Nephron progenitor cell (in vitro differentiated cells): ENCODE results near the gene ABCG1.

Source experiments
- DNase-seq: peaks from one replicate; pipeline ENCODE4 v3.0.0; 2021
- H3K27ac Mint-ChIP-seq: 2 replicates; pipeline ENCODE4 v1.8.0; 2021; ENCODE audit warnings: mild to moderate bottlenecking, moderate library complexity, mixed read lengths
- H3K27me3 Mint-ChIP-seq: 2 replicates; pipeline ENCODE4 v1.8.0; 2021; ENCODE audit warnings: mild to moderate bottlenecking, low read depth, mixed read lengths; ENCODE audit not compliant: poor library complexity
- H3K36me3 Mint-ChIP-seq: 2 replicates; pipeline ENCODE4 v1.8.0; 2021; ENCODE audit warnings: low read depth, mixed read lengths
- H3K4me1 Mint-ChIP-seq: 2 replicates; pipeline ENCODE4 v1.8.0; 2021; ENCODE audit warnings: mixed read lengths
- H3K4me3 Mint-ChIP-seq: 2 replicates; pipeline ENCODE4 v1.8.0; 2021; ENCODE audit warnings: mild to moderate bottlenecking, moderate library complexity, mixed read lengths
- H3K9me3 Mint-ChIP-seq: 2 replicates; pipeline ENCODE4 v1.8.0; 2021; ENCODE audit warnings: mild to moderate bottlenecking, moderate library complexity, mixed read lengths
- TF ChIP-seq, protein P1 (sequence below): fragments of 200-600 bp; sonication (generic); IDR thresholded peaks from 2 replicates; pipeline ENCODE4 v1.5.0; 2021; ENCODE audit warnings: antibody characterized with exemption

The ABCG1 gene

DNA sequence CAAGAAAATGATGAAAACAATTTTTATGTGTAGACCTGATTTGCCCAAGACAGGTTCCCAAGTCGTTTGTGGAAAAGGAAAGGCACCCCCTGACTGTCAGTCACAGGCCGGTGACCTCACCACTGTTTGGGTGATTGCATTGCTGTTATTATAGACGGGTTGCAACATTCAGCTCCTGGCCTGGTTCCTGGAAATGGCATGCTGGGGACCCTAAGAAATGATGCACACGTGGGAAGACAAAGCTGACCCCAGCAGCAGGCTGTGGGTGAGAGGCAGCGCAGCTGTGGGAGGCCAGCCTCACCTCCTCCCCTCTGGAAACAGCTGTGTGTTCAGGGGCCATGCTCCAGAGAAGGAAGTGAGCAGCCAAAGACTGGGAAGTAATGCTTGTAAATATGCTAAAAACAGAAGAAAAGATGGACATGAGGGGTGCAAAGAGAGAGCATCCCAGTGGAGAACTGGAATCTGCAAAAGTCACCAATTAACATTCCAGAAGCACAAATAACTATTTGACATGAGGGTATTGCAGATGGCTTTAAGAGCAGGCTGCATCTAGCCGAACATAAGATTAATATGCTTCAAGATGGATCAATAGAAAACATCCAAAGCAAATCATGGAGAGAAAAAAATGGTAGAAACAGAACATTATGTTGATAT, 23.4 kb upstream of the ABCG1 start:
- peaks cover 13% of the 10 kb centered on the region for H3K27me3 Mint-ChIP-seq
- no peak overlapping the region for H3K27ac Mint-ChIP-seq
- no peak overlapping the region for H3K4me3 Mint-ChIP-seq
- H3K36me3 Mint-ChIP-seq, result no peaks in the 10 kb centered on the region
- H3K4me1 Mint-ChIP-seq, result peaks cover 17% of the 10 kb centered on the region
- peaks cover 19% of the 10 kb centered on the region for H3K9me3 Mint-ChIP-seq
- no peak for DNase-seq
- TF ChIP-seq, protein P1, sequence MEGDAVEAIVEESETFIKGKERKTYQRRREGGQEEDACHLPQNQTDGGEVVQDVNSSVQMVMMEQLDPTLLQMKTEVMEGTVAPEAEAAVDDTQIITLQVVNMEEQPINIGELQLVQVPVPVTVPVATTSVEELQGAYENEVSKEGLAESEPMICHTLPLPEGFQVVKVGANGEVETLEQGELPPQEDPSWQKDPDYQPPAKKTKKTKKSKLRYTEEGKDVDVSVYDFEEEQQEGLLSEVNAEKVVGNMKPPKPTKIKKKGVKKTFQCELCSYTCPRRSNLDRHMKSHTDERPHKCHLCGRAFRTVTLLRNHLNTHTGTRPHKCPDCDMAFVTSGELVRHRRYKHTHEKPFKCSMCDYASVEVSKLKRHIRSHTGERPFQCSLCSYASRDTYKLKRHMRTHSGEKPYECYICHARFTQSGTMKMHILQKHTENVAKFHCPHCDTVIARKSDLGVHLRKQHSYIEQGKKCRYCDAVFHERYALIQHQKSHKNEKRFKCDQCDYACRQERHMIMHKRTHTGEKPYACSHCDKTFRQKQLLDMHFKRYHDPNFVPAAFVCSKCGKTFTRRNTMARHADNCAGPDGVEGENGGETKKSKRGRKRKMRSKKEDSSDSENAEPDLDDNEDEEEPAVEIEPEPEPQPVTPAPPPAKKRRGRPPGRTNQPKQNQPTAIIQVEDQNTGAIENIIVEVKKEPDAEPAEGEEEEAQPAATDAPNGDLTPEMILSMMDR, result no peak

DNA sequence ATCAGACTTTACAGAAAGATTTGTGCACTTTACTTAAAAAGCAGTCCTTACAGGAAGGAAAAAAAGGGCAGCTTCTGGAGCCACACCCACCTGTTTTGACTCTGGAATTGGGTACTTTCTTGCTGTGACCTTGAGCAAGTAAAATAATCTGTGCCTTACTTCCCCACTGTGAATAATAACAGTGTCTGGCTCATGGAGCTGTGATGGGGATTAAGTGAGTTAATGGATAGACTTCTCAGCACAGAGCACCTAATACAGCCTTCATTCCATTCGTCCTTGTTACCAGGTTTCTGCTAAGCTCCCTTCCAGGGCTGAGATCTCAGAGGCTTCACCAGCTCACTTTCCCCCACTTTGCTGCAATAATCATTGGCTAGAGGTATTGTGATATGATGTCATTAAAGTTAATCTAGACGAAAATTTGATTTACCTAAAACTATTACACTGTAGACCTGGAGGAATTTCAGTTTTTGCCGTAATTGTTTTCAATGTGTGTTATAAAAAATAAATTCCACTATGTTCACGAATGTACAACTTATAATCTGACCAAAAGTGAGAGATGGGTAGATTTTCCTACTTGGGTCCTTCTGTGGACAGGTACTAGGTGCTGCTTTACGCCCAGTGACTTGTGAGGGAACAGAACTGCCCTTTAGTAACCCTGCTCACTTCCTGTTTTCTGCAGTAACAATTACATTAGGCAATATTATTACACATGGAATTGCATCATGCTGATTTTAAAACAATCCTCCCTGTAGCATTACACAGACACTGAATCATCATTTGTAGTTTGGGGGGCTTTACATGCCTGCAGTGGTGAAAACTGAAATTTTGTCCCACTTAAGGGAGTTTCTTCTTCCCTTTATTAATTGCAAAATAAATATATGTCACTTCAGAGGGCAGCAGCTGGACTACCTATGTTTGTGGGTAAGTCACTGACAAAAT, 19.7 kb upstream of the ABCG1 start:
- no peak overlapping the region for H3K4me3 Mint-ChIP-seq
- H3K27ac Mint-ChIP-seq, result no peak overlapping the region
- TF ChIP-seq, protein P1, result no peak
- H3K36me3 Mint-ChIP-seq, result no peaks in the 10 kb centered on the region
- H3K27me3 Mint-ChIP-seq, result peaks cover 9% of the 10 kb centered on the region
- no peak for DNase-seq
- H3K4me1 Mint-ChIP-seq, result peaks cover 17% of the 10 kb centered on the region
- peaks cover 25% of the 10 kb centered on the region for H3K9me3 Mint-ChIP-seq

DNA sequence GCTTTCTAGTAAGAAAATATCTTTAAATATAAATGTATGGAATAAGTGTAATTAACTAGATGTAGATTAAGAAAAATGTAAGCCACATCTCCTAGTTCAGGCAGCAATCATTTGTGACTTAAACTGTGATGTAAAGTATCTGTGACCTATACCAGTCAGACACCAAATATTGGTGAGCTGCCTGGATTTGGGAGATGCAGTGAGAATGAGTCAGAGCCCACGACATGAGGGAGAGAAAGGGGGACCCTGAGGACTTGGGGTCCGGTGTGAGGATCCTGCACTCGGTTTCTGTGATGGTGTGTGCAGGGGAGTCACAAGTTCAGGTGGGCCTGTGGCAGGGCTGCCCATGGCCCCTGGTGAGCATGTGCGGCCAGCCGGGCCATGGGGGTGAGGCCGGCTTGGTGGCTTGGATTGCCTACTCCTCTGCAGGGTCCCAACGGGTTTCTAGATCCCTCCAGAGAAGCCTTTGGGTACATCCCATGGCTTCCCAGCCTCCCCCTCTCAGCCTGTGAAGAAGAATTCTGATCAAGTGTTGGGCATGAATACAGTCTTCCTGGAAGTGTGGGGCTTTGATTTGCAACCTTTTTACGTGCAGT, 19.0 kb upstream of the ABCG1 start:
- TF ChIP-seq, protein P1, result no peak
- Mint-ChIP-seq H3K36me3 (peaks cover 5% of the 10 kb centered on the region), H3K9me3 (peaks cover 32% of the 10 kb centered on the region), H3K27me3 (peaks cover 5% of the 10 kb centered on the region), H3K4me3 (no peak overlapping the region), H3K4me1 (peaks cover 17% of the 10 kb centered on the region), H3K27ac (no peak overlapping the region)
- no peak for DNase-seq

DNA sequence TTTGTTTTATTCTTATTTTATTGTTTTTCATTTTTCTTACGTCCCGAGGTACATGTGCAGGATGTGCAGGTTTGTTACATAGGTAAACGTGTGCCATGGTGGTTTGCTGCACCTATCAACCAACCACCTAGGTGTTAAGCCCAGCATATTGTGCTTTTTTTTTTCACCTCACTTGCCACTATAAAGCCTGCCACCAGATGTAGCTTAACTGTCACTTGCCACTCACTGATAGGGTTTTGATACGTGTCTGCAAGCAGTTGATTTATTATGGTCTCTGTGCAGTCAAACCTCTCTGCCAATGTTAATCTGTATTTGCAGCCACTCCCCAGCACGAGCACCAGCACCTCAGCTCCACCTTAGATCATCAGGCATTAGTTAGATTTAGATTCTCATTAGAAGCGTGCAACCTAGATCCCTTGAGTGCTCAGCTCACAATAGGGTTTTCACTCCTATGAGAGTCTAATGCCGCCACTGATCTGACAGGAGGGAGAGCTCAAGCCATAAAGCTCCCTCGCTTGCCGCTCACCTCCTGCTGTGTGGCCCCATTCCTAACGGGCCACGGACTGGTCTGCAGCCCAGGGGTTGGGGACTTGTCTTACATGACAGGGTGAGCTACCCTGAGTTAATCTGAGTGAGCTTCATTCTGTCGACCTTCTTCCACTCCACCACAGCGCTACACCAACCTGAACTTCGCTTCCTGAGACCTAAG, 17.9 kb upstream of the ABCG1 start:
- Mint-ChIP-seq H3K4me1 (peaks cover 17% of the 10 kb centered on the region), H3K9me3 (peaks cover 37% of the 10 kb centered on the region), H3K27ac (peak overlapping the region; percentile 30), H3K27me3 (no peaks in the 10 kb centered on the region), H3K4me3 (no peak overlapping the region), H3K36me3 (peaks cover 13% of the 10 kb centered on the region)
- TF ChIP-seq, protein P1, result no peak
- DNase-seq, result no peak

DNA sequence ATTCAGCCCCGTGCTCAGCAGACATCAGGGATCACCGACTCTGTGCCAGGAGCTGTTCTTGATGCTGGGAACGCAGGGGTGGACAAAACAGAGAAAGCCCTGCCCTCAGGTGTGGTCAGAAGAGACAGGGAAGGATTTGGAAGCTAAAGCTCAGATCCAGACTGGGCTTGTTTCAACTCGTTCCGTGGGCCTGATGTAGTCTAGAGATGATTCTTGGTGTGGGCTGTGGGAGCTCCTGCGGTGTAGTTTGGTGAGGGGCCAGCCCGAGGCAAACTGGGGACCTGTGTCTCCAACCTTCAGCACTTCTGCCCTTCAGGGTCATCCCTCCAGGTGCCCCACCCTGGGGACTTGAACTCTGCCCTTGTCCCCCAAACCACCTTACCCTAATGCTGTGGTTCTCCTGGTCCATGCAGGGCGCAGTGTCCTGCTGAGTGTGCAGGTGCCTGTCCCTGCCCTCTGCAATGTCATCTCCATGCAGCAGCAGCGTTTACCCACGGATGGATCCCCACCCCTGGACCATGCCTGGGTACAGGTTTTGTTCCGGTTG, 17.3 kb upstream of the ABCG1 start:
- TF ChIP-seq, protein P1, result no peak
- peaks cover 17% of the 10 kb centered on the region for H3K36me3 Mint-ChIP-seq
- no peaks in the 10 kb centered on the region for H3K27me3 Mint-ChIP-seq
- H3K4me3 Mint-ChIP-seq, result no peak overlapping the region
- no peak overlapping the region for H3K27ac Mint-ChIP-seq
- DNase-seq, result no peak
- peaks cover 17% of the 10 kb centered on the region for H3K4me1 Mint-ChIP-seq
- H3K9me3 Mint-ChIP-seq, result peaks cover 41% of the 10 kb centered on the region
